Measurements from ENCODE around the gene NCAPH2.

NCAPH2 gene

GRCh38 chr22:50523806-50524675, 16.0 kb downstream of the NCAPH2 start:
- TF ChIP-seq GATA2 (IDR thresholded peaks at IDR 0.05; ENCODE audit: low read depth, low read length) (no peak), GATA3 (IDR thresholded peaks at IDR 0.05; ENCODE audit: low read depth, low read length) (no peak)

GRCh38 chr22:50524676-50525103, 16.7 kb downstream of the NCAPH2 start:
- TF ChIP-seq GATA3 (IDR thresholded peaks at IDR 0.05; ENCODE audit: low read depth, low read length) (no peak), GATA2 (IDR thresholded peaks at IDR 0.05; ENCODE audit: low read depth, low read length) (no peak)

GRCh38 chr22:50525104-50525857, 17.3 kb downstream of the NCAPH2 start, which contains the start of gene SCO2:
TSS of gene SCO2 (minus strand) at chr22:50525598. CDS start at chr22:50524411, 1,187 bp downstream.
- TF ChIP-seq GATA2 (IDR thresholded peaks at IDR 0.05; ENCODE audit: low read depth, low read length): peak; percentile 28; the same call in 1 of the 2 replicates
- no peak for TF ChIP-seq GATA3 (IDR thresholded peaks at IDR 0.05; ENCODE audit: low read depth, low read length)

- no peak for TF ChIP-seq GATA3 (IDR thresholded peaks at IDR 0.05; ENCODE audit: low read depth, low read length)
- TF ChIP-seq GATA2 (IDR thresholded peaks at IDR 0.05; ENCODE audit: low read depth, low read length): no peak
Observed at GRCh38 chr22:50525858-50526107, 17.8 kb downstream of the NCAPH2 start.

GRCh38 chr22:50526108-50526833, 18.2 kb downstream of the NCAPH2 start:
- TF ChIP-seq GATA2 (IDR thresholded peaks at IDR 0.05; ENCODE audit: low read depth, low read length) (no peak), GATA3 (IDR thresholded peaks at IDR 0.05; ENCODE audit: low read depth, low read length) (no peak)

GRCh38 chr22:50526834-50527801, 19.1 kb downstream of the NCAPH2 start:
- TF ChIP-seq GATA2 (IDR thresholded peaks at IDR 0.05; ENCODE audit: low read depth, low read length) (no peak), GATA3 (IDR thresholded peaks at IDR 0.05; ENCODE audit: low read depth, low read length) (no peak)

- TF ChIP-seq GATA2 (IDR thresholded peaks at IDR 0.05; ENCODE audit: low read depth, low read length): no peak
- TF ChIP-seq GATA3 (IDR thresholded peaks at IDR 0.05; ENCODE audit: low read depth, low read length): no peak
Observed at GRCh38 chr22:50527921-50528681, 20.1 kb downstream of the NCAPH2 start.

- no peak for TF ChIP-seq GATA2 (IDR thresholded peaks at IDR 0.05; ENCODE audit: low read depth, low read length)
- no peak for TF ChIP-seq GATA3 (IDR thresholded peaks at IDR 0.05; ENCODE audit: low read depth, low read length)
Observed at GRCh38 chr22:50528682-50529415, 20.8 kb downstream of the NCAPH2 start.

GRCh38 chr22:50529416-50529896, 21.4 kb downstream of the NCAPH2 start:
- TF ChIP-seq GATA3 (IDR thresholded peaks at IDR 0.05; ENCODE audit: low read depth, low read length): no peak
- no peak for TF ChIP-seq GATA2 (IDR thresholded peaks at IDR 0.05; ENCODE audit: low read depth, low read length)

- TF ChIP-seq GATA2 (IDR thresholded peaks at IDR 0.05; ENCODE audit: low read depth, low read length) (no peak), GATA3 (IDR thresholded peaks at IDR 0.05; ENCODE audit: low read depth, low read length) (no peak)
Observed at GRCh38 chr22:50529897-50530579, 22.0 kb downstream of the NCAPH2 start, which contains the start of gene TYMP. TSS of gene TYMP (minus strand) at chr22:50530012. CDS start at chr22:50529709, 303 bp downstream.

GRCh38 chr22:50530580-50530876, 22.5 kb downstream of the NCAPH2 start:
- TF ChIP-seq GATA3 (IDR thresholded peaks at IDR 0.05; ENCODE audit: low read depth, low read length) (no peak), GATA2 (IDR thresholded peaks at IDR 0.05; ENCODE audit: low read depth, low read length) (no peak)
